HPDE6-E6E7 (cell line): Measurements from ENCODE around the gene RPL37.
"Not testable (repeated sequence)": the region's sequence is repeated elsewhere in the genome, so short reads cannot be mapped to it uniquely, and the experiment has no call there.

Experiments used
- DNase-seq: peaks from one replicate; pipeline ENCODE4 v3.0.0; 2011; ENCODE audit warnings: missing footprints; ENCODE audit errors: extremely low spot score

Gene RPL37

DNA sequence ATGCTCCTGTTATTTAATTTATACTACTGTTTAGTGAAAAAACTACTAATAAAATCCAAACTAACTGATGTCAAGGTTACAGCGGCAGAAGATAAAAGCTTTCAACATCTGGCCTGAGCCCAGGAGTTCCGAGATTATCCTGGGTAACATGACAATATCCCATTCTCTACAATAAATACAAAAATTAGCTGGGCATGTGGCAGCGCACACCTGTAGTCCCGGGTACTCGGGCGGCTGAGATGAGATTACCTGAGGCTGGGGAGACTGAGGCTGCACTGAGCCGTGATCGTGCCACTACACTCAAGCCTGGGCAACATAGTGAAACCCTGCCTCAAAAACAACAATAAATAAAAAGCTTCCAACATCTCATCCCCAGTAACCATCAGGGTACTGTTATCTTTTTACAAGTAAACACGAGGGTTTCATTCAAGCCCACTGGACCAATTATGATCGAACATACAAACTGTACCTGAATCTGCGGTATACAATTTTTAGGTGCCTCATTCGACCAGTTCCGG lies 1.3 kb downstream of the RPL37 start:
- no peak for DNase-seq

DNA sequence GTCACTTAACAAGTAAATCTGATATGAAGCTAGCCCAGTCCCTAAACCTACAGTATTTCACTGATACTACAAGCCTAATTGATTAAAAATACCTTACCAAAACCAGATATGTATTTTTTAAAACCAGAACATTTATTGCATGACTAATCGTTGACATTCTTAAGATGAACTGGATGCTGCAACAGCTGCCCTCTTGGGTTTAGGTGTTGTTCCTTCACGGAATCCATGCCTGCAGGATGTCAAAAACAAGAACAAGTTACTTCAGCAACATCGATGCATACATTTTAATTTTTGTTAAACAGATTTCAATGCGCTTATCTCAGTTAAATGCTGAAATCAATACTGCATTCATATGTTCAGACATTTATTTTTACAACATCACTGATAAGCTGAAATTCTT lies 2.7 kb downstream of the RPL37 start:
- no peak for DNase-seq

DNA sequence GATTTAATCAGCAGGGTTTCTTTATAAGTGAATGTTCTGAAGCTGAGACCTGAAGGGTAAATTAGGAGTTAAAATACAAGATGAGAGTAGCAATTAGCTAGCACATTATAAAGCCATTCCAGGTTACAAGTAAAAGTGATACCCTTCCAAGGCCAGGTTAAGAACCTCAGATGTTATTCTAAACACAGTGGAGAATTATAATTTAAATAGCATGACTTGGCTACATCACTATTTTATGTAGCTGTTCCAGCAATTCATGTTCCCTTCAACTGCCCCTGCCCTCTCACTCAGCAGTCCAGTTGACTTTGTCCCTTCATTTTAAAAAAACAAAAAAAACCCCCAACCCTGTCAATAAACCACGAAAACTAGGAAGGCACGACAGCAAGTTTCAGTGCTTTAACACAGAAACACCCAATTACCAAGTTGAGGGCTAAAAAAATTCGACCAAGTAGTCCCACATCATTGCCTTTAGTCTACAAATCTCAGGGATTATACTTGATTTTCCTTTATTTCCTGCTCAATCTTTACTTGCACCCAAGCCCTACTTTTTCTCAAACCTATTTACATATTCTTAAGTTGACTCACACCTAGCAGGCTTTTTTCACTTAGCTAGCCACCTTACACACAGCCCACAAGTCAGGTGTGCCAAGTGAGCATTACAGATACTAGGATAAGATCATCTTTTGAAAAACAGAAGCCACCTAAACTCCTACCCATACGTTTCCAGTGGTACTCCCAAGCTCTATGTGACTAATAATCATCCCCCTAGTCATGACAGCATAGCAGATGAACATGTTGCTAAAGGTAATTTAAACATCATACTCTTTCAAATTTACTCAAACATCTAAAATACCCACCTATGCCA lies 3.4 kb downstream of the RPL37 start:
- DNase-seq = no peak

DNA sequence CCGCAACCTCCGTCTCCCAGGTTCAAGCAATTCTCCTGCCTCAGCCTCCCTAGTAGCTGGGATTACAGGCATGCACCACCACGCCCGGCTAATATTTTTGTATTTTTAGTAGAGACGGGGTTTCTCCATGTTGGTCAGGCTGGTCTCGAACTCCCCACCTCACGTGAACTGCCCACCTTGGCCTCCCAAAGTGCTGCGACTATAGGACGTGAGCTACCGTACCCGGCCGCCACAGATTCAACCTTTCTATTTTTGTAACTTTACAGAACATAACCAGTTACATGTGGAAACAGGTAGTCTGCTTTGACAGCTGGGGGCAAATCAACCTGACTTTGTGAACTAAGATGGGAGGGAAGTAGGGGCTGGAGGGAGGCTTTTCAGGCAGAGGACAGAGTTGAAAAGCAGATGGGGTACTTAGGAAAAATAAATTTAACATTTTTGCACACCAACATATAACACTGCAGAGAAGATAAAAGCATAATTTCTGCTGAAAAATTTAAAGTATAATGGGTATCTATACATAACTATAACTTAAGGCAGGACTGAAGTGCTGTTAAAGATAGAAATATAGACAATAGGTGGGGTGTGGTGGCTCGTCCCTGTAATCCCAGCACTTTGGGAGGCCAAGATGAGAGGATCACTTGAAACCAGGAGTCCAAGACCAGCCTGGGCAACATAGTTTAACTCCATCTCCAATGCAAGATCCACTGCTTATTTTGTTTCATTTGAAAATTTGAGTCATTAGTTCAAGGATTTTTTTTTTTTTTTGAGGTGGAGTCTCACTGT lies 5.1 kb downstream of the RPL37 start:
- DNase-seq = no peak

DNA sequence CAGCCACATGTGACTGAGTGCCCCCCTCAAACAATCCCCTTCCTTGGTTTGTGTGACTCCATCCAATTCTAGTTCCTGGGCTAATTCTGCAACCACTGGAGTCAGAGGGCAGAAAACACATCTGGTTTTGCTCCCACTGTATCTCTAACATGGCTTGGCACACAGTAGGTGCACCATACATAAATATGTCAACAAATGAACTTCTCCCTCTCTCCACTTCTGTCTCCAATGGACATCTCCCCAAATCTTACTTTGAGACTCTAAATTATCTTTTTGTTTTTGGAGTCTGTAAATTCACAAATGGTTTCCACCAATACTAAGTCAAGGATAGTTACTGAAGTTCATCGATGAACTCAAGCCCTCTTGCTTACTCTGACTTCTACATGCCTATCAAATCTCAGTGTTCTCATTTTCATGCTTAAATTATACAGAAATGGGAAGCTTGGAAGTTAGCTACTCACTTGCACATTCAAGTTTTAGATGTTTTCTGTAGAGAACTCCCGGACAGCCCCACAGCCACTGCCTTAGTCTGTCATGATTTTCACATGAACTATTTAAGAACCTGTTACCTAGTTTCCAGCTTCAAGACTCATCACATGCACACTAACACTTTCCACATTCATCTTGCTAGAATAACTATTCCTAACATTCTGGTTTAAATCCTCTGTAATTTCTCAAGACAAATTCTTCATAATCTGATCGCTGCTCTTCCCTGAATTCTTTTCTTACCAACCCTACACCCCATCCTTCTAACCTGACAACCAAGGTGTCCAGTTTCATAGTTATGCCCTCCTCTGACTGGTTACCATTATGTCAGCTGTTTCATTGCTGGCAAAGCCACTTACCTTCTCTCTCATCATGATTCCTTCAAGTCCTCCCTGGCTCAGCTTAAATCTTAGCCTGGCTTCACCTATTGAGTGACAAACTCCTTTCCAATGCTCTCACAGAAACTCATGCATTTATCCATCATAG lies 6.0 kb downstream of the RPL37 start:
- no peak for DNase-seq

DNA sequence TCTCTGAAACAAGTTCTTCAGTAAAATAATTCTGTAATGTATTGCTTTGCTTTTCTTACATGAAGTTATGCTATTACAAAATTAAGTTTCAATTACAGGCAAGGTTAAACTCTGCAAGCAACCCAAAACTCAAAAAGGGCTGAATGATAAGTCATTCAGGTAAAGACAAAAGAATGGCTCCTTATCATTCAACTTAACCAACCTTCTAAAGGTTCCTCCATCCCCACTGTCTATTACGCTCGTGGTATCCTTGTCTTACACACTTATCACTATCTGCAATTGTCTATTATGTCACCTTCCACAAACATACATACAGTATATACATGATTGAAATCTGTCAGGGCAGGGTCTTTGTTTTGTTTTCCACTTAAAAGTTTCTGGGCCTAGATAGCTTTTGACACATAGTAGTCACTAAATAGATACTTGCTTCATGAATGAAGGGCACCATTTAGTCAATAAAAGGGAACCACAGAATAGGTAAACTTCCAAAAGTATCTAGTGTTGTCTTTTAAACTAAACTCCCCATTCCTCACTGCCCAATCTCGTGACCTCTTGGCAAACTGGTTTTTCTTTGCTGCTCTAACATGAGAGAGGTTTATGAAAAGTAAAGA lies 6.9 kb downstream of the RPL37 start:
- no peak for DNase-seq

DNA sequence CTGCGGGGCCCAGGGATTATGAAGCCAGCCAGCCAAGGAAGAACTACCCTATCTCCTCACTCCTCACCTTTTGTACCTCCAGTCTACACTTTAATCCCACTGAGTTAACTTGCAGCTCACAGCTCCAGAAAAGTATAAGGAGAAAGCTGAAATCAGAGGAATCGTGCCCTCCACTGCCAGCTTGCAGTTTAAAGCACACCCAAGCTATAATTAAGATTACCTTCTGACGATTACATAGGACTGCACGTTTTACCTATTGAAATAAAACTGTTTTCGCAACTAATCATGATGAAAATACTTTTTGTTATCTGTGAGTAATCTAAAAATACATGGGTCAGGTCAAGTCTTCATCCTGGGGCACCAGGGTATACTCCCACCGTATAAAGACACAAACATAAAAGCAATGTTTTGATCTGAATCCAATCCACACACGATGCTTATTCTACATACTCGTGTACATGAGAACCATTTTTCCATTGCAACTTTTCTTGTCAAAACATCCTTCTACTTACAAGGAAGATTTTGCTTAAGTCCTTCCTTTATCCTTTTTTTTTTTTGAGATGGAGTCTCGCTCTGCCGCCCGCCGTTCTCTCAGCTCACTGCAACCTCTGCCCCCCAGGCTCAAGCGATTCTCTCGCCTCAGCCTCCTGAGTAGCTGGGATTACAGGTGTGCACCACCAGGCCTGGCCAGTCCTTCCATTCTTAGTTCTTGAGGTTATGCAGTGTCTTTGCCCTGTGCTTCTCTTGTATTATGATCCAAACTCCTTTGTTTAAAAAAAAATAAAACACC lies 7.6 kb downstream of the RPL37 start:
- no peak for DNase-seq

DNA sequence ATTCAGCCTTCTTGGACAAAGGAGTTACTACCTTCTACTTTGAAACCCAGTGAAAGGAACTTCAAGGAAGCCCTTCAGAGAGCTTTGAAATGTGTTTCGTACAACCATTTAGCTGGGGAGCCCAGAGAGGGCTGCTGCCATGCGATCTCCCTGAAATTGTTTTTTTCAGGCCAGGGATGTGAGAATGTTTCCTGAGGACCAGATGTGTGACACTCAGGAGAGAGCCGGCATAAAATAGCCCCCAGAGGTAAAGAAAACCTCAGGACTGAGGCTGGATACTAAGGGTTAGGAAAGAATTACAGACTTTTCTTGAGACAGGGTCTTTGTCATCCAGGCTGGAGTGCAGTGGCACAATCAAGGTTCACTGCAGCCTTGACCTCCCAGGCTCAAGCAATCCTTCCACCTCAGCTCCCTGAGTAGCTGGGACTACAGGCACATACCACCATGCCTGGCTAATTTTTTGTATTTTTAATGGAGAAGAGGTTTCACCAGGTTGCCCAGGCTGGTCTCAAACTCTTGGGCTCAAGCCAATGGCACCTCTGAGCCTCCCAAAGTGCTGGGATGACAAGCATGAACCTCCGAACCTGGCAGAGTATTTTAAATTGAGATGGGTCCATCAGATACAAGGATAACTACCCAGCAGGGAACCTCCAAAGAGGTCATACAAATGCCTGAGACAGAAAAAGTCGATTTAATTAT lies 8.4 kb downstream of the RPL37 start:
- DNase-seq = no peak

DNA sequence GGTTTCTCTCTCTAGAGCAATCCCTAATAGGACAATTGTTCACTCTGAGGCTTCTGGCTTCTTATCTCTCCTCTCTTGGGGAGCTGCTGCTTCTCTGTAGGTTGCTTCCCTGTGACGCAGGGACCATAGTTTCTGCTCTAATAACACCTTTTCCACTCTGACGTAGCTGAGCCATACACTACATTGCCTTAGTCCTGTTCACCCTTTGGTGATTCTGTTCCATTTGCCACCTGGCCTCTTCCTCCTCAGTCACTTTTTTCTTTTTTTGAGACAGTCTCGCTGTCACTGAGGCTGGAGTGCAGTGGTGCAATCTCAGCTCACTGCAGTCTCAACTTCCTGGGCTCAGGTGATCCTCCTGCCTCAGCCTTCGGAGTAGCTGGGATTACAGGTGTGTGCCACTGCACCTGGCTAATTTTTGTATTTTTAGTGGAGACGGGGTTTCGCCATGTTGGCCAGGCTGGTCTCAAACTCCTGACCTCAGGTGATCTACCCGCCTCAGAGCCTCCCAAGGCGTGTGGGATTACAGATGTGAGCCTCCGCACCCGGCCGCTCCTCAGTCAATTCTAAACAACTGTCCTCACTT lies 9.5 kb downstream of the RPL37 start:
- DNase-seq = not testable (repeated sequence)

DNA sequence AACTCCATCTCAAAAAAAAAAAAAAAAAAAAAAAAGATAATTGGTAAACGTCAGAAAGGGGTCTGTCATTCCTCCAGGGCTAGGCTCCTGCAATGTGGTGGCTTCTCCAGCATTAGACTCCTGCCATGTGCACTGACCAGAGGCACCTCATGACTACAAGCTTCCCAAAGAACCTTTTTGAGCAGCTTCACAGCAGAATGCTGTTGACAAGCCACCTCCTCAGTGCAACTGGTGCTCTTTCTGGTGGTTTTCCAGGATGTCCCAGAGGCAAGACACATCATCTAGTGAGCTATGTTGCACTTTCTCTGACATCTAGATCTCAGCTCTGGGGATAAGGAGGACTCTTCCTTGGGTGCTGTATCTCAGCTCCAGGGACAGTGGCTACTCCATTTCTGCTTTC lies 11.6 kb downstream of the RPL37 start:
- DNase-seq = peak; percentile 11

DNA sequence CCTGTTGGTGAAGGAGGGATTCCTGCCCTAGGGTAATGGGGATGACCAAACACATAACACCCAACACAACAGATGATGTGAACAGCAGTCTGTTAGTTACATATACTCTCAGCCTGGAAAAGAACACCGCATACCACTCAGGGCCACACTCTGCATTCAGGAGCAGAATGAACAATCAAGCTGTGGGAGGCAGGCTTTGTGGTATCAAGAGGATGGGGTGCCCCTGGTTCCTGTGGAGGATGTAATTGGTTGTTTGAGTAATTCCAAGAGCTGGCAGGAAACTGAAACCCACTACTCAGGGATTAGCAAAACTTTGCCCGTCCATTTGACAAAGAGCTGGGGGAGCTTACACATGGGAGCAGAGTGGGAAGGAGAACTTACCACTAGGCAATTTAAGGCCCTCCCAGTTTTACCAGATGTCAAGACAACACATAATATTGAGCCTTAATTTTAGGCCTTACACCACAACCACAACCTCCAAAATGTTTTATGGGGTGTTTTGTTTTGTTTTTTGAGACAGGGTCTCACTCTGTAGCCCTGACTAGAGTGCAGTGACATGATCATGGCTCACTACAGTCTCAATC lies 21.2 kb downstream of the RPL37 start:
- DNase-seq = no peak

DNA sequence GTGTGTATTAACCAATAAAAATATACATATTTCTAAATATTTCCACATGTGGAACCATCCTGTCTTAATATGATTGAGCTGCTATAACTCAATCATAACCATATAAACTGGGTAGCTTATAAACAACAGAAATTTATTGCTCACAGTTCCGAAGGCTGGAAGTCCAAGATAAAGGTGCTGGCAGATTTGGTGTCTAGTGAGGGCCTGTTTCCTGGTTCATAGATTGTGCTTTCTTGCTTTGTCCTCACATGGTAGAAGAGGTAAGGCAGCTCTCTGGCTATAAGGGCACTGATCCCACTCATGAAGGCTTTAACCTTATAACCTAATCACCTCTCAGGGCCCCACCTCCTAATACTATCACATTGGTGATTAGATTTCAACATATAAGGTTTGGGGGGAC lies 22.9 kb downstream of the RPL37 start:
- no peak for DNase-seq

DNA sequence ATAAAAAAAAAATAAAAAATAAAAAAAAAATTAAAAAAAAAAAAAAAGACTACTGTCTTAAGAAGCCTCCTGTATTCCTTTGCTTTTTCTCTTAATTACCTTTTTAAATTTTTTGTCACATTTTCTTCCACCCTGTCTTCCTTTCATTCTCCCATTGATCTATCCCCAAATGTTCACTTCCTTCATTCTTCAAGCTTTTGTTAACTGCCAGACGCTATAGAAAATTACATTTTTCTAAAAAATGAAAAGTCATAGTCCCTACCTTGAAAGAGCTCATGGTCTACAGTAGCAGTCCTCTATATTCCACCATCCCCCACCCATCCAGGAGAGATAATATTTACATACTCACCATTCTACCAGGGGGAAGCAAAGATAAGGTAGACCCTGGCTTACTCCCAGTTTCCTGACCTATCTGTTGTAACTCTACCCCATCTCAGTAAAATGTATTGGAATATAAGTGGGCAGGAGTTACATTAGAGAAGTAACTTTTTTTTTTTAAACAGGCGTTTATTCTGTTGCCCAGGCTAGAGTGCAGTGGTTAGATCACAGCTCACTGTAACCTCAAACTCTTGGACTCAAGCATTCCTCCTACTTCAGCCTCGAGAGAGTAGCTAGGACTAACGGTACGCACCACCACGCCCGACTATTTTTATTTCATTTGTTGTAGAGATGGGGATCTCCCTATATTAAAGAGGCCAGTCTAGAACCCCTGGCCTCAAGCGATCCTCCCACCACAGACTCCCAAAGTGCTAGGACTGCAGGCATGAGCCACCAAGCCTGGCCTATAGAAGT lies 33.1 kb downstream of the RPL37 start:
- DNase-seq = no peak

DNA sequence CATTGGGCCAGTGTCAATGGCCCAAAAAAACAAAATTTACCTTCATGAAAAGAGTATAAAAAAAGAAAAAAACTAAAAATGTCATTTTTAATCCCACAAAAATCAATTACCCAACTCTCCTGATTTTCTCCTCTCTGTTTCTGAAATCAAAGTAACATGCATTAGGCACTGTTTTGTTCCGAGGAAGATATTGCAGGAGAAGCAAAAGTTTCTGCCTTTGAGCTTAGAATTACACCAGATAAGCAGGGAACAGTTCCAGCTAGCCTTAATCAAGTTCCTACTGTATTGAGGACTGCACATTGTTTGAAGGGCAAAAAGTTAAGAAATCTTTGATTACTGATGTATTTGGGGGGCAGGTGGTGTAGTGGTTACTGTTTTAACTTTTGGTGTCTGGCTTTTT lies 35.8 kb downstream of the RPL37 start:
- no peak for DNase-seq

DNA sequence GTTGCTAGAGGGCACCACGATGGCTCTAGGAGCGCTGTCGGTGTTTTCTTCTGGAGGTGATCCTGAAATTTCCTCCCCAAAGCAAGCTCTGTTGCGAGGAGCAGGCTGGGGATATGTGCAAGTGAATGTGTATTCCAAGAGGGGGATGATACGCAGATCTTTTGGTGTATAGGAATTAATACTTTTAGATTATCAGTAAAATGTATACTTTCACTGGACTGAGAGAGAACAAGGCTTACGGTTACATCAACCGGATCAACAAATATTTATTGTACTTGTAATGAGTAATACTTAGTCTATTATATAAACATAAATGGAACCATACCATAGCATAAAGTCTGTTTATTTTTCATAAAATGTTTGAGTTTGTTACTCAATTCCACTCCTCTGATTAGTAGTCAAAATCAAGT lies 36.2 kb downstream of the RPL37 start:
- no peak for DNase-seq

DNA sequence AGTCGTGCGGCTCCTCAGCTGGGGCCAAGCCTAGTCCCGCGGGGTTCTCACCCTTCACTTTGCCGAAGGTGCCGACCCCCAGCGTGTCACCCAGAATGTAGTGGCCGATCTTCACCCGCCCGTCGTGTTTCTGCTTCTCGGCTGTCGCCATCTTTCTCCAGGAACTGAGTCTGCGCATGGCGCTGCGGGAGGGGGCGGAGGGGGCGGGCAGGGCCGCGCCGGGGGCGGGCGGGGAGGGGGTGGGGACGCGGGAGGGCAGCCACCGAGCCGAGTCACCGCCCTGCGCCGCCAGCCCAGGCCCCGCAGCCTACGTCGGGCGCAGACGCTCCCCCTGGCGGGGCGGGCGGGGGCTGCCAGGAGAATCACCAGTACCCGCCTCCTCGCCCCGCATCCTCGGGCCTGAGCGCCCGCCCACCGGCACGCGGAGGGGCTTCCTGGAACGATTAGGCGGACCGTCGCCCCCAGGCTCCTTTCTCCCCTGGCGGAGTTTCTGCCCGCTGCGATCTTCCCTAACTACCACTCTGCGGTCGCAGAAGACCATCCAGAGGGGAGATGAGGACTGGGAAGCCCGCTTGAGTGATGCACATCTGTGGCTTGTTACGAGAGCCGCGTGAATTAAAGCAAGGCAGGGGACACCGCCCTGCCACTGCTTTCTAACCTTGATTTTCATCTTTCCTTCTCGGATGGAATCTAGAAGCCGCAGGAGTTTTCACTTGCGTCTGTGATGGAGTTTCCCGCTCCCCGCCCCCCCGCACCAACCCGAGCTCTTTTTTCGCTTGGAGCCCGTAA lies 36.8 kb downstream of the RPL37 start, which contains the start of gene PRKAA1:
Gene PRKAA1, minus strand, starts transcription at position 363 of the 789 bp plus-strand sequence. Its CDS starts 185 bp downstream, at position 178.
- DNase-seq = peak; percentile 78
